HepG2 (cell line): ENCODE results near the gene CRADD. TPM values are rescaled to one million over a fixed set of nuclear protein-coding genes. Genes with fewer than 3 reads are reported as not detected.

ENCODE experiments used
- ATAC-seq: fragments of 200-7000 bp; cut with Tn5 transposase; 3 replicates; pipeline ENCODE4 v1.9.1; 2020; ENCODE audit warnings: mild to moderate bottlenecking, moderate library complexity
- BruUV-seq: library from RNA; stranded (reverse); fragments of 400-500 nt; replicated peaks from 2 replicates; lab custom pipeline; 2021; lab: Mats Ljungman, UMichigan
- CTCF ChIA-PET: fragments of 300-600 bp; formaldehyde crosslinking; extraction: SDS; loops from one replicate; lab custom pipeline; 2021; ENCODE audit warnings: low total read pairs, inconsistent platforms, low intra/inter-chr PET ratio; lab: Yijun Ruan, JAX
- POLR2A ChIA-PET: fragments of 350-600 bp; sonication (Branson Sonifier 250); formaldehyde crosslinking; loops from one replicate; lab custom pipeline; 2020; ENCODE audit warnings: antibody characterized with exemption, inconsistent platforms; lab: Yijun Ruan, JAX
- DNase-seq: peaks from one replicate; pipeline ENCODE4 v3.0.0-alpha.2; 2015; ENCODE audit warnings: low spot score
- FAIRE-seq: peaks from 3 replicates; lab custom pipeline; 2011; peaks lifted over from hg19 to GRCh38; lab: Jason Lieb, UNC
- H2AFZ ChIP-seq: one replicate; pipeline ENCODE4 v1.6.1; 2011; ENCODE audit warnings: low read length, inconsistent platforms
- H3K27ac ChIP-seq: fragments of 300-600 bp; 3 replicates; pipeline ENCODE4 v1.8.0; 2011; ENCODE audit warnings: mixed run types, mild to moderate bottlenecking, mixed read lengths, low read length, inconsistent platforms; ENCODE audit not compliant: insufficient read depth; ENCODE audit errors: extremely low read length
- H3K27me3 ChIP-seq, 2 experiments: fragments of 200-600 bp in 1 of 2; 2 replicates in 1 of 2; 3 replicates in 1 of 2; pipeline versions ENCODE4 v1.6.0 to v1.8.0; 2011; ENCODE audit warnings: low read length in 2 of 2, mild to moderate bottlenecking in 2 of 2, moderate library complexity in 2 of 2, inconsistent platforms in 1 of 2; ENCODE audit not compliant: insufficient read depth in 2 of 2, control insufficient read depth in 1 of 2
- H3K36me3 ChIP-seq, 2 experiments: fragments of 200-600 bp in 1 of 2; replicated peaks in 1 of 2; 2 replicates in 1 of 2; 3 replicates in 1 of 2; pipeline versions ENCODE4 v1.5.1 to v1.8.0; 2011; ENCODE audit warnings: low read length in 2 of 2, inconsistent platforms in 1 of 2; ENCODE audit not compliant: insufficient read depth in 2 of 2, control insufficient read depth in 1 of 2
- H3K4me1 ChIP-seq: 2 replicates; pipeline ENCODE4 v1.5.1; 2012; ENCODE audit warnings: low read length, inconsistent platforms; ENCODE audit not compliant: insufficient read depth
- H3K4me2 ChIP-seq: 2 replicates; pipeline ENCODE4 v1.6.0; 2011; ENCODE audit warnings: low read depth, low read length, inconsistent platforms
- H3K4me3 ChIP-seq, 3 experiments: fragments of 200-600 bp in 1 of 3; sonication (generic), shearing (Covaris generic) in 1 of 3; replicated peaks in 1 of 3; 2 replicates each; pipeline ENCODE4 v1.5.1; 2011 to 2016; ENCODE audit warnings: low read length in 3 of 3, inconsistent platforms in 2 of 3, low read depth in 2 of 3, mild to moderate bottlenecking in 2 of 3, control low read depth in 1 of 3, mixed read lengths in 1 of 3; ENCODE audit not compliant: insufficient read depth in 1 of 3
- H3K79me2 ChIP-seq: one replicate; pipeline ENCODE4 v1.6.1; 2011; ENCODE audit warnings: low read length, inconsistent platforms; ENCODE audit not compliant: insufficient read depth
- H3K9ac ChIP-seq: 2 replicates; pipeline ENCODE4 v1.6.0; 2011; ENCODE audit warnings: mild to moderate bottlenecking, low read depth, low read length, inconsistent platforms; ENCODE audit not compliant: insufficient read depth
- H3K9me3 ChIP-seq: 2 replicates; pipeline ENCODE4 v1.5.1; 2012; ENCODE audit warnings: mild to moderate bottlenecking, low read length
- H4K20me1 ChIP-seq: 2 replicates; pipeline ENCODE4 v1.6.0; 2011; ENCODE audit warnings: inconsistent platforms, mild to moderate bottlenecking, low read length, moderate library complexity; ENCODE audit not compliant: insufficient read depth
- FOXA3 ChIP-seq: IDR thresholded peaks from 2 replicates; pipeline ENCODE4 v1.6.1; 2016; ENCODE audit warnings: missing genetic modification reagents, missing compliant biosample characterization
- GPN1 ChIP-seq: sonication (generic); formaldehyde crosslinking; IDR thresholded peaks from 2 replicates; pipeline ENCODE4 v1.5.1; 2020; ENCODE audit warnings: missing genetic modification reagents, borderline replicate concordance
- JARID2 ChIP-seq: sonication (generic); formaldehyde crosslinking; IDR thresholded peaks from 2 replicates; pipeline ENCODE4 v1.8.1; 2023; ENCODE audit warnings: missing genetic modification reagents, inconsistent platforms; ENCODE audit not compliant: insufficient replicate concordance
- ZNF180 ChIP-seq: sonication (generic); formaldehyde crosslinking; IDR thresholded peaks from 2 replicates; pipeline ENCODE4 v1.4.0; 2020; ENCODE audit warnings: low read depth, missing genetic modification reagents, borderline replicate concordance
- ZNF552 ChIP-seq: sonication (generic); formaldehyde crosslinking; IDR thresholded peaks from 2 replicates; pipeline ENCODE4 v1.9.0; 2022; ENCODE audit warnings: missing genetic modification reagents, mild to moderate bottlenecking, borderline replicate concordance
- ZSCAN20 ChIP-seq: sonication (generic); formaldehyde crosslinking; IDR thresholded peaks from 2 replicates; pipeline ENCODE4 v1.4.0; 2020; ENCODE audit warnings: missing genetic modification reagents, mild to moderate bottlenecking, borderline replicate concordance
- WGBS: methylation state at CpG from one replicate; pipeline ENCODE4 v1.1.6; 2017; ENCODE audit warnings: low lambda C conversion rate; 5-methylcytosine and 5-hydroxymethylcytosine counted together
- in situ Hi-C: cut with HindIII; loops from 2 replicates; pipeline ENCODE4 v1.10.0; 2017; ENCODE audit warnings: low pct_unique_long_range_greater_than_20kb; ENCODE audit not compliant: extremely low pct_ligation_motif_present
- intact Hi-C: fragments of 100-400 bp; cut with micrococcal nuclease; formaldehyde crosslinking; loops from one replicate; pipeline ENCODE4 v1.10.0; 2022; ENCODE audit not compliant: unreplicated experiment
- polyA plus RNA-seq, 8 experiments: library from polyadenylated mRNA; depleted of rRNA in 3 of 8; stranded (reverse) in 7 of 8; unstranded in 1 of 8; fragments of >200 nt; fragmentation: Illumina TruSeq in 4 of 8; extraction: Trizol in 4 of 8; gene quantifications; 2 replicates each; pipeline versions ENCODE4 v1.2.1 to v1.2.3, GENCODE V29; 2011 to 2016; ENCODE audit warnings: low read depth in 4 of 8, missing spikeins in 1 of 8, mixed read lengths in 1 of 8; ENCODE audit not compliant: insufficient read depth in 1 of 8
- total RNA-seq, 5 experiments: library from RNA; depleted of rRNA; stranded (reverse); fragments of >200 nt; fragmentation: Illumina TruSeq; extraction: Trizol; gene quantifications; 2 replicates each; pipeline ENCODE4 v1.2.3, GENCODE V29; 2016; ENCODE audit warnings: low read depth in 1 of 5
- TF ChIP-seq, protein P1 (sequence below): sonication (generic); formaldehyde crosslinking; IDR thresholded peaks from 2 replicates; pipeline ENCODE4 v1.4.0; 2020; ENCODE audit warnings: missing genetic modification reagents
- TF ChIP-seq, protein P2 (sequence below): sonication (generic); formaldehyde crosslinking; IDR thresholded peaks from 2 replicates; pipeline ENCODE4 v1.8.0; 2023; ENCODE audit warnings: mild to moderate bottlenecking, missing genetic modification reagents

CRADD gene
- total and polyA plus RNA-seq, 2 of the 13 experiments (the other 11 are each of a cell fraction or from before 2014, with no cell fraction given), result 12.4 to 18.8 TPM

DNA sequence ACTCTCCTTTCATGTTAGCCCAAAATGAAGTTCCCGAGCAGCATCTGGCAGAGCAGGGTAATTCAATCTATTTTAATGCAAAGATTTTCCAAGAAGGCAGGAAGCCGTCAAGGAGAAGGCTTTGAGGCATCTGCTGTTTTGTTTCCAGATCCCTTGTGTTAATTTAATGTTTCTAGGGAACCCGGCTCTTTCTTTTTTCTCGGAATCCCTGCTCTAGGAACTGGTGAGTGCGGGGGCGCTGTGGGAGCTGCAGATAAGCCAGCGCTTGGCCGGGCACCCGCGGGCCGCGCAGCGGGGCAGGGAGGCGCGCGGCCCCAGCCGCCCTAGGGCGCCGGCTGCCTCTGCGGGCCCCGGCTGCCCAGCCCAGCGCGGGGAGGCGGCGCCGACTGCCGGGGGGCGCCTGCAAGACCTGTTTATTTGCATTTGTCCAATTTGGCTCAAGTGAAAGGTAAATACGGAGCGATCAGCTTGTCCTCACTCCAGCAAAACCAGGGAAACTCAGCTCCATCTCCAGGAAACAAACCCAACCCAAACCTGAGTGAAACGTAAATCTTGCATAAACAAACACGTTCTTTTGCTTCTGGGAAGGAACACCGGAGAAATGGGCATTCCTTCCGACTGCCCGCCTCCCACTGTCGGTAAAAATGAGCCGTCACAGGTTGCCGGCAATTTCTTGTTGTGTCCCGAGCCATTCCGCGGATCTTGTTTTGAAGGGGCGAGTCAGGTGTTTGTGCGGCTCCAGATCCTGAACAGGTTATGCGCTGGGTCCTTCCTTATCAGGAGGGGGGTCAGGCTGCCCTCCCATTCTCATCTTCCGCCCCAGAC is 65.1 kb downstream of the CRADD start (continued):
- TF ChIP-seq, protein P1, sequence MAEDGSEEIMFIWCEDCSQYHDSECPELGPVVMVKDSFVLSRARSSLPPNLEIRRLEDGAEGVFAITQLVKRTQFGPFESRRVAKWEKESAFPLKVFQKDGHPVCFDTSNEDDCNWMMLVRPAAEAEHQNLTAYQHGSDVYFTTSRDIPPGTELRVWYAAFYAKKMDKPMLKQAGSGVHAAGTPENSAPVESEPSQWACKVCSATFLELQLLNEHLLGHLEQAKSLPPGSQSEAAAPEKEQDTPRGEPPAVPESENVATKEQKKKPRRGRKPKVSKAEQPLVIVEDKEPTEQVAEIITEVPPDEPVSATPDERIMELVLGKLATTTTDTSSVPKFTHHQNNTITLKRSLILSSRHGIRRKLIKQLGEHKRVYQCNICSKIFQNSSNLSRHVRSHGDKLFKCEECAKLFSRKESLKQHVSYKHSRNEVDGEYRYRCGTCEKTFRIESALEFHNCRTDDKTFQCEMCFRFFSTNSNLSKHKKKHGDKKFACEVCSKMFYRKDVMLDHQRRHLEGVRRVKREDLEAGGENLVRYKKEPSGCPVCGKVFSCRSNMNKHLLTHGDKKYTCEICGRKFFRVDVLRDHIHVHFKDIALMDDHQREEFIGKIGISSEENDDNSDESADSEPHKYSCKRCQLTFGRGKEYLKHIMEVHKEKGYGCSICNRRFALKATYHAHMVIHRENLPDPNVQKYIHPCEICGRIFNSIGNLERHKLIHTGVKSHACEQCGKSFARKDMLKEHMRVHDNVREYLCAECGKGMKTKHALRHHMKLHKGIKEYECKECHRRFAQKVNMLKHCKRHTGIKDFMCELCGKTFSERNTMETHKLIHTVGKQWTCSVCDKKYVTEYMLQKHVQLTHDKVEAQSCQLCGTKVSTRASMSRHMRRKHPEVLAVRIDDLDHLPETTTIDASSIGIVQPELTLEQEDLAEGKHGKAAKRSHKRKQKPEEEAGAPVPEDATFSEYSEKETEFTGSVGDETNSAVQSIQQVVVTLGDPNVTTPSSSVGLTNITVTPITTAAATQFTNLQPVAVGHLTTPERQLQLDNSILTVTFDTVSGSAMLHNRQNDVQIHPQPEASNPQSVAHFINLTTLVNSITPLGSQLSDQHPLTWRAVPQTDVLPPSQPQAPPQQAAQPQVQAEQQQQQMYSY (CRISPR knock-in tag), result peak; percentile 83

DNA sequence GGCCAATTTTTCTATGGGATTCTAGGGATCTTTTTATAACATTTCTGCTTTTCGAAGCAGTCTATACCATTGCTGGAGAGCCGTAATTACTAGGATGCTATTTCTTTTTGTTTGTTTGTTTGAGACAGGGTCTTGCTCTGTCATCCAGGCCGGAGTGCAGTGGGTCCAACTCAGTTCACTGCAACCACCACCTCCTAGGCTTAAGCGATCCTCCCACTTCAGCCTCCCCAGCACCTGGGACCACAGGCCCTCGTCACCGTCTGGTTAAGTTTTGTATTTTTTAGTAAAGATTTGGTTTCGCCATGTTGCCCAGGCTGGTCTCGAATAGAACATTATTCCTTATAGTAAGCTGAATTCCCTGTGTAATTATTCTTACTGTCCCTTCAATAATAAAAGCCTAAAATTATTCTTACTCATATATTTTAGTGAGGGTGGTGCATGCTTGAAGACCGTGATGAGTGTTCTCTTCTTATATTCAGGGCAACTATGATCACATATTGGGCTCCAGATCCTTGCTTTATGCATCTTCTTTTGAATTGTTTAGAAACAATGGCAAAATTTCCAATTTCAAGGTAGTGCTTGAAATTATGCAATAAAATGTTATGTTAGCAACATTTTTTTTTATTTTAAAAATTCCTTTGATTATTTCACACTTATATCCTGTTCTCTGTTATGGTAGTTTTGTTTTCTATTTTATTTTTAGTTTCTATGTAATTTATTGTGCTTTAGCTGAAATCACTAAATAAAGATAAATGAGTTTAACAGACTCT is 66.2 kb downstream of the CRADD start:
- no peaks in the 10 kb centered on the region for H4K20me1 ChIP-seq
- POLR2A ChIA-PET, result no interaction called here
- no peak overlapping the region for H3K27ac ChIP-seq
- no peaks in the 10 kb centered on the region for H3K36me3 ChIP-seq
- no peak overlapping the region for H2AFZ ChIP-seq
- H3K4me3 ChIP-seq, result no peak overlapping the region
- BruUV-seq, result no TSS peak
- FAIRE-seq, result no peak
- peak overlapping the region; percentile 96; the same call in 1 of the 2 replicates for H3K4me2 ChIP-seq
- no peaks in the 10 kb centered on the region for H3K79me2 ChIP-seq
- peaks cover 21% of the 10 kb centered on the region for H3K4me1 ChIP-seq
- intact Hi-C loops (loop anchor here (2.0 kb wide), 1 partner anchor 241 kb away; no protein-coding TSS in a partner anchor), in situ Hi-C loops (loop anchor here (5.0 kb wide), 2 partner anchors 66 to 171 kb away; partner anchors contain the start of genes CRADD and SOCS2)
- WGBS, result 95% methylated on average over 9 of the region's 9 CpGs
- DNase-seq, result no peak
- H3K27me3 ChIP-seq, result no peaks in the 10 kb centered on the region
- ATAC-seq, result no peak
- H3K9me3 ChIP-seq, result no peaks in the 10 kb centered on the region
- CTCF ChIA-PET, result no interaction called here
- H3K9ac ChIP-seq, result no peak overlapping the region
- TF ChIP-seq FOXA3 (no peak), ZSCAN20 (CRISPR knock-in tag) (no peak), ZNF552 (CRISPR knock-in tag) (no peak), ZNF180 (CRISPR knock-in tag) (no peak), GPN1 (CRISPR knock-in tag) (no peak), JARID2 (CRISPR knock-in tag) (no peak)
- TF ChIP-seq, protein P1 (CRISPR knock-in tag), result no peak
- TF ChIP-seq, protein P2, sequence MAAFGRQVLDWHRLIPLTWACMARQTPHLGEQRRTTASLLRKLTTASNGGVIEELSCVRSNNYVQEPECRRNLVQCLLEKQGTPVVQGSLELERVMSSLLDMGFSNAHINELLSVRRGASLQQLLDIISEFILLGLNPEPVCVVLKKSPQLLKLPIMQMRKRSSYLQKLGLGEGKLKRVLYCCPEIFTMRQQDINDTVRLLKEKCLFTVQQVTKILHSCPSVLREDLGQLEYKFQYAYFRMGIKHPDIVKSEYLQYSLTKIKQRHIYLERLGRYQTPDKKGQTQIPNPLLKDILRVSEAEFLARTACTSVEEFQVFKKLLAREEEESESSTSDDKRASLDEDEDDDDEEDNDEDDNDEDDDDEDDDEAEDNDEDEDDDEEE, result no peak
